Panc1 (cell line): ENCODE results near the gene PPP1R8.

Experiments used
- TCF7L2 ChIP-seq: IDR thresholded peaks from 2 replicates; pipeline ENCODE4 v1.6.1; 2011; ENCODE audit warnings: mild to moderate bottlenecking, low read depth, low read length, inconsistent platforms
- TF ChIP-seq, protein P1 (sequence below): fragments of 450-650 bp; IDR thresholded peaks from 2 replicates; pipeline ENCODE4 v1.5.1; 2017; ENCODE audit warnings: mild to moderate bottlenecking

DNA sequence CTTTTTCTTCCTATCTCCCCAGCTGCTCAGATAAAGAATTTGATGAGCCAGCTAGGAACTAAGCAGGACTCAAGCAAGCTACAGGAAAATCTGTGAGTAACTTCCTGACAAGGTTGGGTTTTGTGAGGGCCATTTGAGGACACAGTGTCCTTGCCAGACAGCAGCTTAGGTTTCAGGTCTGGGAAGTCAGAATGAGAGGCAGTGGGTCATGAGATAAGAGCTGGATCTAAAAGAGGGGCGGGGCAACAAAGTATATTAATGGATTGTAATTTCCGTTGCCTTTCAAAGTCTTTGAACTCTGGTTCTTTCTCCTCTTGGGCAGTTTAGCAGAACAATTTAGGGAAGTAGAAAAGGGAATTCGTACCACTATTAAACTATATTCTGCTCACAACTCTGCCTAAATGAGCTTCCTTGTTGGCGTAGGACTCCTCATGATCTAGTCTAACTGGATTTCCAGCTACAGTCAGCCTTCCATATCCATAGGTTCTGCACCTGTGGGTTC lies 41.0 kb upstream of the PPP1R8 start:
- no peak for TF ChIP-seq TCF7L2
- TF ChIP-seq, protein P1, sequence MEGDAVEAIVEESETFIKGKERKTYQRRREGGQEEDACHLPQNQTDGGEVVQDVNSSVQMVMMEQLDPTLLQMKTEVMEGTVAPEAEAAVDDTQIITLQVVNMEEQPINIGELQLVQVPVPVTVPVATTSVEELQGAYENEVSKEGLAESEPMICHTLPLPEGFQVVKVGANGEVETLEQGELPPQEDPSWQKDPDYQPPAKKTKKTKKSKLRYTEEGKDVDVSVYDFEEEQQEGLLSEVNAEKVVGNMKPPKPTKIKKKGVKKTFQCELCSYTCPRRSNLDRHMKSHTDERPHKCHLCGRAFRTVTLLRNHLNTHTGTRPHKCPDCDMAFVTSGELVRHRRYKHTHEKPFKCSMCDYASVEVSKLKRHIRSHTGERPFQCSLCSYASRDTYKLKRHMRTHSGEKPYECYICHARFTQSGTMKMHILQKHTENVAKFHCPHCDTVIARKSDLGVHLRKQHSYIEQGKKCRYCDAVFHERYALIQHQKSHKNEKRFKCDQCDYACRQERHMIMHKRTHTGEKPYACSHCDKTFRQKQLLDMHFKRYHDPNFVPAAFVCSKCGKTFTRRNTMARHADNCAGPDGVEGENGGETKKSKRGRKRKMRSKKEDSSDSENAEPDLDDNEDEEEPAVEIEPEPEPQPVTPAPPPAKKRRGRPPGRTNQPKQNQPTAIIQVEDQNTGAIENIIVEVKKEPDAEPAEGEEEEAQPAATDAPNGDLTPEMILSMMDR, result no peak
